Measurements from ENCODE around the gene CCDC38. TPM values are rescaled to one million over a fixed set of nuclear protein-coding genes. Genes with fewer than 3 reads are reported as not detected.

Gene CCDC38
- total and polyA plus RNA-seq, 9 of the 15 experiments (the other 6 are each of a cell fraction or from before 2014, with no cell fraction given): not detected

- BruUV-seq (replicated peaks): no TSS peak
- ChIA-PET CTCF (ENCODE audit: low intra/inter-chr PET ratio) (no interaction called here), POLR2A (no interaction called here)
- no peak overlapping the region for H3K27ac ChIP-seq (ENCODE audit: extremely low read depth, low read depth, low read length)
- no peaks in the 10 kb centered on the region for H3K4me1 ChIP-seq (replicated peaks in 1 of 2; ENCODE audit: control insufficient read depth in 2 of 2, insufficient read depth in 2 of 2, low read length in 2 of 2)
- FAIRE-seq (no peak), ATAC-seq (no peak), DNase-seq (ENCODE audit: extremely low read depth in 1 of 4, low spot score in 3 of 4) (no peak)
- H3K79me2 ChIP-seq (ENCODE audit: control insufficient read depth, insufficient read depth, low read length): no peaks in the 10 kb centered on the region
- H2AFZ ChIP-seq (ENCODE audit: low read depth, low read length): no peak overlapping the region
- no peak overlapping the region for H3K4me3 ChIP-seq
- intact Hi-C loops (cut with micrococcal nuclease): no loop called here
- H3K9me3 ChIP-seq (replicated peaks; ENCODE audit: control insufficient read depth, insufficient read depth, low read depth, low read length): no peaks in the 10 kb centered on the region
- in situ Hi-C loops (cut with MboI): no loop called here
- no peak overlapping the region for H3K4me2 ChIP-seq (ENCODE audit: insufficient read depth, low read length)
- no peaks in the 10 kb centered on the region for H4K20me1 ChIP-seq (replicated peaks; ENCODE audit: control insufficient read depth, insufficient read depth, low read length)
- H3K9ac ChIP-seq (ENCODE audit: insufficient read depth in 1 of 2, low read depth in 2 of 2, low read length in 2 of 2): no peak overlapping the region
- TF ChIP-seq THRA (IDR thresholded peaks at IDR 0.05): no peak
- TF ChIP-seq RAD21 (CRISPR knock-in tag; conservative IDR thresholded peaks at IDR 0.05 in 1 of 2, IDR thresholded peaks at IDR 0.05 in 1 of 2): peak in 1 of 2 experiments; percentile 25; a peak in 1 of 4 replicates
- TF ChIP-seq PCBP2 (IDR thresholded peaks at IDR 0.05; ENCODE audit: low read depth, low read length, poor library complexity, severe bottlenecking): no peak
- no peak for TF ChIP-seq ATF4 (CRISPR knock-in tag; IDR thresholded peaks at IDR 0.05)
- no peak for TF ChIP-seq KLF13 (tag; IDR thresholded peaks at IDR 0.05; ENCODE audit: borderline replicate concordance, low read depth)
- peak in 1 of 3 experiments; percentile 11; a peak in 1 of 6 replicates for TF ChIP-seq CTCF (IDR thresholded peaks at IDR 0.05 in 2 of 3, conservative IDR thresholded peaks at IDR 0.05 in 1 of 3; ENCODE audit: insufficient read depth in 2 of 3, low read depth in 1 of 3, low read length in 3 of 3)
- no peak for TF ChIP-seq TBL1XR1 (IDR thresholded peaks at IDR 0.05; ENCODE audit: low read length in 2 of 2)
- H3K36me3 ChIP-seq (ENCODE audit: control insufficient read depth, insufficient read depth, low read length): no peaks in the 10 kb centered on the region
- peaks cover 14 to 29% of the 10 kb centered on the region in 2 experiments for H3K27me3 ChIP-seq (ENCODE audit: control insufficient read depth in 2 of 2, insufficient read depth in 2 of 2, low read length in 2 of 2)
- H3K9me1 ChIP-seq (ENCODE audit: control insufficient read depth, insufficient read depth, low read length): no peaks in the 10 kb centered on the region
- under 1% methylated on average over 8 of the region's 8 CpGs for WGBS (ENCODE audit: insufficient coverage, low coverage, missing lambda C conversion rate)
Measured at GRCh38 chr12:95848575-95849388, 93.6 kb downstream of the CCDC38 start.
